HG03460 (cell line): ENCODE results near the gene ATG2A.

ENCODE experiments used
- ATAC-seq: cut with Tn5 transposase; IDR thresholded peaks from one replicate; pipeline ENCODE4 v1.9.1; 2021; ENCODE audit not compliant: unreplicated experiment

Gene ATG2A

DNA sequence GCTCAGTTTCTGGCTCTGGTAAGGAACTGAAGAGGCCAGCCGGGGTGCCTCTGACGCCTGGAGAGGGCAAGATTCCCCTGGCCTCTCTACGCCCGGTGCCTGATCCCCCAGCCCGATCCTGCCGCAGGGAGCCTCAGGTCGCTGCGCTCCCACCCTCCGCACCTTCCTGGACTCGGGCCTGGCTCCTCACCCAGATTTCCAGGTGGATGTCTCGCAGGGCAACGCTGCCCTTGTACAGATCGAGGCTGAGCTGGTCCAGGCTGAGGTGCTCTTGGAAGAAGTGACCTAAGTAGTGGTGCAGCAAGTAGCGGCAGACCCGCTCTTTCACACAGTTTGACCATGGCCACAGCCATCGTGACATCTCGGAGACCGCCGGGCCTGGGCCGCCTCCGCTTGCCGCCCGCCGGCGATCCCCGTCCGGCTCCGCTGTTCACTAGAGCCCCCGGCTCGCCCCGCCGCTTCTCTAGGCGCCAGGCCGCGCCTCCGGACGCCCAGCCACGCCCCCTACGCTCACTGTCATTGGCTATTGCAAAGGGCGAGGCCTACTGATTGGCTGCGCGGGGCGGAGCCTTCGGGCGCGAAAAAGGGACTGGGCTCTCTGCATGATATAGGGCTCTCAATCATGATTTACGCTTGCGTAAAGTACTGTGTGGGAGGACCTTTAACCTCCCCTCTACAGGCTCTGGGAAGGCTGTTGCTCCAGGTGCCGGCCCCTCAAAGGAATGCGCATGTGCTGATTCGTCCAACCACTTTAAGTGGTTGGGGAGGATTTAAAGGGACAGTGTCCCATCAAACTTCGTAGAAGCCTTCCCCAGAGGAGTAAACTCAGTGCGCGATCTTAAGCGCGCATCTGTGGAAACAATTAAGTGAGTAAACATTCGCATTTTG is at the start of gene ATG2A:
Gene ATG2A (minus strand): TSS at position 435 of the 888 bp plus-strand sequence. CDS start 74 bp downstream, at position 361.
- ATAC-seq = peak; percentile 87

GRCh38 chr11:64963072-64963631 is 46.1 kb upstream of the ATG2A start:
- no peak for ATAC-seq

DNA sequence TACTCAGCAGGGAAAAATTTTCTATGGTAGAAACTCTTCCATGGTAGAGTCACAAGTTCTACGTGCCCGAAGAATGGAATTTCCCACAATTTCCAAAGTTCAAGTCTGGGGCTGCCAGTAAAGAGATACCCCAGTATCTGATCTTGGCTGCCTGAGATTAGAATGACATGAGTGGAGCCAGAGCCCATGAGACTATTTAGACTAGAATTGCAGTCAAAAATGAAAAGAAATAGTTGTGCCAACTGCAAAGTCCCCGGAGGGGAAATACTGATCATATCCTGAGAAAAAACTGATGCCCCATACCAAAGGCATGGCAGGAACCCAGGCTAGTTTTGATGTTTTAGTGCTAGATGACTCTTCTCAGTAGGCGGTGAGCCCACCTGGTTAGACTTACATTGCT is 43.7 kb upstream of the ATG2A start:
- ATAC-seq = no peak

DNA sequence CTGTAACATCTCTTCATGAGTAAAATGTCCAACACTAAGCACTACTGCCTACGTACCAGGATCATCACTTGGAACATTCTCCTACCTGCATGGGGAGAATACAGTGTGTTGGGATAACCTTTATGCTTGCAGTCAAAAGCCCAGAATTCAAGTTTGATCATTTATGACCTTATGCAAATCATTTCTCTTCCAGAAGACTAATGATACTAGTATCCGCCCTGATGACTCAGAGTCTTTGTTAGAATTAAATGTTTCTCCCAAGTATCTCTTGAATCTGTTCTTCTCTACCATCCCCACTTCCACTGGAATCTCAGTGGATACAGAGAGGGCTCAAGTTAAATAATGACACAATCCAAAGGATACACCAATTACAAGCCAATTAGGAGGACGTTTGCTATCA is 42.5 kb upstream of the ATG2A start:
- no peak for ATAC-seq

DNA sequence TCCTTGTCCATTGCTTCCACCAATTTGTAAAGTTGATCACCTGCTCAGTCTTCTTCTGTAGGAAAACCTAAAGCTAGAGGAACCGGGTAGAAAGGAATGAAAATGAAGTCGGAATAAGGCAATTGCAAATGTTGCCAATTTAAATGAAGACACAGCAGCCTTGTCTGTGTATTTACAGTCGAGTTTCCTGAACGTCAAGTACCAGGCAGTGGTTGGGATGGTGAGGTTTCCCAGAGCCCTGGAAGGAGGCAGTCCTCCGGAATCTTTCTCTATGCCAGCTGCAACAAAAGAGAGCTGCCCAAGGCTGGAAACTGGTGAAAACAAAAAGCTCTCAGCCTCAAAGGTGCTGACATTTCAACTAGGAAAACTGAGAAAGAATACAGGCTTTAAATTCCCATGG is 37.2 kb upstream of the ATG2A start:
- no peak for ATAC-seq

- no peak for ATAC-seq
Observed at GRCh38 chr11:64951529-64951928, 34.5 kb upstream of the ATG2A start.

DNA sequence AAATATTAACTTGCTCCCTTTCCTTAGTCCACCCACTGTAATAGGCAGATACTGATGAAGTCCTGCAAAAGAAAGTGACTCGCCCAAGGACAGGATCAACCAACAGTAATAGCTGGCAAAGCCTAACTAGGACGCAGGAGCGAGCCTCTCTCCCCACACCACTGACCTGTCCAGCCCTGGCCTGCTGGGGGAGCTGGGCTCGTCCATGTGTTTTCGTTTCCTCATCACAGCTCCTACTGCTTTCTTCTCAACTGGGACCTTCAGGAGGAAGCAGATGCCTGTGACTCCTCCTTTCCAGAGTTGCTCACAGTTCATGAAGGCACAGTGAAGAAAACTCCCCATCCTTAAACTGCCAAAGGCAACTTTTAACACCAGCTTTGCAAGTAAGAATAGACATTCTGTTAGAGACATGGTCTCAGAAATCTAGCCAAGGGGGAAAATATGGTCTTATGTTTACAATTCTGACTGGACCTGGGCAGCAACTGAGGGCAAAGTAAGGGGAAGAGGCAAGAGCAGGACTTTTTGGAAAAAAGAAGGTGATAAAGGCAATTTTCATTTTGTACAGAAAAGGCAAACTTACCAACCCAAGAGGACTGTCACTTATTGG is 30.3 kb upstream of the ATG2A start:
- no peak for ATAC-seq

DNA sequence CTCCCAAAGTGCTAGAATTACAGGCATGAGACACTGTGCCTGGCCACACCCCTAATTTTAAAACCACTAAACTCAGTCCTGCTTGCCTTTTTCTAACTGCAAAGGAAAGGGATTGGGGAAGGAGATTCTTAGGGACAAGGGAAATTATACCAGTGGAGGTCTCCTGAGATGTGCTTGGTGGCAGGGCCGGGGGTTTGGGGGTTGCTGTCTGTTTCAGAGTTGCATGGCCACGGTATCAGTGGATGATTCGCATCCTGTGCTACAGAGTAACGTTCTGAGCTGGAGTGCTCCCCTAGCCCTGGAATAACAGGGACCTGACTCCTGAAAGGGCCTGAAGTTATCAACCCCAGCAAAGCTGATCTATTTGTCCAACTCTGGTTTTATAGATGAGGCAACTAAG is 19.5 kb upstream of the ATG2A start:
- ATAC-seq = no peak

- no peak for ATAC-seq
Observed at GRCh38 chr11:64935359-64936081, 18.5 kb upstream of the ATG2A start, which contains the start of gene GPHA2. Gene GPHA2 (minus strand): TSS chr11:64935893. CDS start chr11:64935460, 433 bp downstream.

GRCh38 chr11:64934682-64935358 is 17.8 kb upstream of the ATG2A start:
- no peak for ATAC-seq

DNA sequence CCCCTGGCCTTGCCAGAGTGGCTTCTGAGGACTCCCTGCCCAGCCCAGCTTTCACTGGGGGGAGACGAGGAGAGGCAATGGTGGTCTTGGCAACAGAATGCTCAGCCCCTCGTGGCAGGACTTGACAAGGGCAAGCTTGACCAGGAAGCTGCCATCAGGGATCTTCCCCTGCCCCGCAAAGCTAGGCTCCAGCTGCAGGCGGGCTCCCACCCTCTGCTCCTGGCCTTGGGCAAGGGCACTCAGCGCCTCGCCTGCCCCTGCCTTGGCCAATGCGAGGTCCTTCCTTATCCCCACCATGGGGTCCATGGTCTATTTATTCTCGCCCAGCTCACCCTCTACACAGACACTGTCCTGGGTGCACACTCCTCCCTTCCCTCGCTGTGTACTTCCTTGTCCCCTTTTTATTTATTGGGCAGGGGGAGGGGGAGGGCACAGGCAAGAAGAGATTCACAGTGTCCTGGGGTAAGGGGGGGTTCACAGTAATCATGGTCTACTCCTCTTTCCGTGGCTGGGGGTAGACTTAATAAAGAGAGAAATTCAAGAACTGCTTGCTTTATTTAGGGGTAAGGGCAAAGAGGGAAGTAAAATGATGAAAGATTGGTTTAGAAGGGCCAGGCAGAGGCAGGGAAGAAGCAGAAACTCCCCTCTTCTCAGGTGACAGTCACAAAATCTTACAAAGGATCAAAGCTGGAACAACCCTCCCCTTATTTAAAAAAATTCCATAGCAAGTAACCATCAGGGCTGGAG is 17.1 kb upstream of the ATG2A start:
- ATAC-seq = no peak

GRCh38 chr11:64933213-64933934 is 16.4 kb upstream of the ATG2A start:
- ATAC-seq = no peak

- no peak for ATAC-seq
Observed at GRCh38 chr11:64932324-64932723, 15.3 kb upstream of the ATG2A start.

- no peak for ATAC-seq
Observed at GRCh38 chr11:64931290-64931689, 14.3 kb upstream of the ATG2A start.

DNA sequence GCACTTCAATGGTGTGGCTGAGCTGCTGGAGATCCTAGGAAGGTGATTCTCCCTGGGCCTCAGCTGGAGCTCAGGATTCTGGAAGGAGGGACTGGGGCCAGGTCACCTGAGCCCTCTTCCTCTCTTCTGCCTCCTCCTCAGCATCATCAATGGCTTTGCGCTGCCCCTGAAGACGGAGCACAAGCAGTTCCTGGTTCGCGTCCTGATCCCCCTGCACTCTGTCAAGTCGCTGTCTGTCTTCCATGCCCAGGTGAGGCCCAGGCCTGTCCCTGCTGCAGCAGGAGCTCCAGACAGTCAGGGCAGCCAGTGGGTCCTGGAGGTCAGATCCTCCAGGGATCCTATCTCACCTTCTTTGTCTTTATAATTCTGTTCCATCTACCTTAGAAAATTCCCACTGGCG is 13.3 kb upstream of the ATG2A start:
- no peak for ATAC-seq

- ATAC-seq = no peak
Observed at GRCh38 chr11:64929625-64930024, 12.6 kb upstream of the ATG2A start.

GRCh38 chr11:64928957-64929356 is 11.9 kb upstream of the ATG2A start:
- no peak for ATAC-seq

- no peak for ATAC-seq
Observed at GRCh38 chr11:64926689-64927088, 9.7 kb upstream of the ATG2A start.
